Measurements from ENCODE around the gene PRM2.
"Not testable (repeated sequence)": the region's sequence is repeated elsewhere in the genome, so short reads cannot be mapped to it uniquely, and the experiment has no call there.

Gene PRM2

GRCh38 chr16:11291091-11291703 lies 14.9 kb upstream of the PRM2 start:
- H3K27ac ChIP-seq: no peak overlapping the region
- TF ChIP-seq CTCF (conservative IDR thresholded peaks at IDR 0.05): no peak

GRCh38 chr16:11290102-11290893 lies 14.0 kb upstream of the PRM2 start:
- TF ChIP-seq CTCF (conservative IDR thresholded peaks at IDR 0.05): no peak
- no peak overlapping the region for H3K27ac ChIP-seq

- H3K27ac ChIP-seq: not testable (repeated sequence)
Measured at GRCh38 chr16:11289696-11290095, 13.4 kb upstream of the PRM2 start.

- H3K27ac ChIP-seq: no peak overlapping the region
- no peak for TF ChIP-seq CTCF (conservative IDR thresholded peaks at IDR 0.05)
Measured at GRCh38 chr16:11289202-11289601, 12.9 kb upstream of the PRM2 start.

DNA sequence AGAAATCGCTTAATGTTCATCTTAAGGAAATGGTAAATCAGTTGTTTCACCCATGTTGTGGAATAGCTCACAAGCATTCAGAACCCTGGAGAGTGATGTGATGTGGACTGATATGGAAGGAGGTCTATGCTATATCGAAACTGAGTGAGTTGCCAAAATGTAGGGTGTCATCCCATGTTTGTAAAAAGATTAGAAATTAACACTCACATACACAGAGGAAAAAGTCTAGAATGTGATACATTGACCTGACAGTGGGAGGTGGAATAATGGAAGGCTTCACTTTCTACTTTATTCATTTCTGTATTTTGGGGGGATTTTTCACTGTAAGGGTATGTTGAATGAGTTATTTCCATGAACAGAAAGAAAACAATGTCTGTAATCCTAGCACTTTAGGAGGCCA lies 9.6 kb upstream of the PRM2 start:
- no peak overlapping the region for H3K27ac ChIP-seq
- TF ChIP-seq CTCF (conservative IDR thresholded peaks at IDR 0.05): no peak

DNA sequence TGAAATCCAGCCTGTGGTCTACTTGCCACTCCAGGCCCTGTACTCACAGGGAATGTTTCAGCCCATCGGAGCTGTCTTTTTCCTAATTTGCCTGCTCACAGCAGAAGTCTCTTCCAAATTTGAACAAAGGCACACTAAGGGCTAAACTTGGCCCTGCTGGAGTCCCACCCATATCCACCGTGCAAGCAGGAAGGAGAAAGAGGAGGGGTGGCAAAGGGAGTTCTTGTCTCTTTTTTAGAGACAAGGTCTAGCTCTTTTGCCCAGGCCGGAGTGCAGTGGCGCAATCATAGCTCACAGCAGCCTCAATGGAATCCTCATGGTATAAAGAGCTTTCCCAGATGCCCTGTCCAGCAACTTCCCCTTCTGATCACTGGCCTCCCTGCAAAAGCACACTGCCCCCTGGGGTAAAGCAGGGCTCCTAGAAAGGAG lies 7.6 kb upstream of the PRM2 start:
- TF ChIP-seq CTCF (conservative IDR thresholded peaks at IDR 0.05): no peak
- no peak overlapping the region for H3K27ac ChIP-seq

- H3K27ac ChIP-seq: no peak within 1 kb of the TSS
- no peak for TF ChIP-seq CTCF (conservative IDR thresholded peaks at IDR 0.05)
Measured at GRCh38 chr16:11280616-11281522, 4.6 kb upstream of the PRM2 start, which contains the start of gene PRM1. PRM1 (minus strand) TSS chr16:11281330; CDS start chr16:11281238, 92 bp downstream.

Data from VCaP (cell line).